ENCODE data around the gene DOC2A. TPM values are rescaled to one million over a fixed set of nuclear protein-coding genes. Genes with fewer than 3 reads are reported as not detected.
"Not testable (repeated sequence)": the region's sequence is repeated elsewhere in the genome, so short reads cannot be mapped to it uniquely, and the experiment has no call there.

DOC2A gene
- total RNA-seq, 2 donors from 2014 or later = 0.16 TPM; not detected in 1

DNA sequence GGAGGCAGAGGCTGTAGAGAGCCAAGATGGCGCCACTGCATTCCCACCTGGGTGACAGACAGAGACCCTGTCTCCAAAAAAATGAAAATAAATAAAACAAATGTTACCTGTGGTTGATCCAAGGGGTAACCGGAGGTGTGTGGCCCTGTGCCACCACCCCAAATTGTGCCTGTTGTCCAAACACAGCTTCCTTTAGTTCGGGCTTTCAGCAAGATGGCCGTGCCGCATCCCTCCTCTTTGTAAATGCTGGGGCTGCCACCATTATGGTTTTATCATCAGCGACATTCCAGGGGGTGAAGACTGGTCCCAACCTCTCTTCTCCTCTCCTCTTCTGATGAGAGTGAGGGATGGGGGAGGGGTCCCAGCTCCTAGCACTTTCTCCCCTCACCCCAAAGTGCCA is 12.1 kb upstream of the DOC2A start, which contains the start of gene C16orf92:
Gene C16orf92 (plus strand): TSS at position 312 of the 400 bp plus-strand sequence. CDS start 143 bp downstream, outside the sequence.
- peaks cover 27% of the 10 kb centered on the region for H3K27me3 Mint-ChIP-seq
- no peak for ATAC-seq
- DNase-seq = no peak
- no peak within 1 kb of the TSS for H3K27ac Mint-ChIP-seq
- H3K9me3 ChIP-seq (ENCODE audit: control insufficient read depth, low read length, poor library complexity, severe bottlenecking) = no peaks in the 10 kb centered on the region
- peaks cover 6% of the 10 kb centered on the region for H3K36me3 Mint-ChIP-seq (ENCODE audit: low read depth)
- no peak within 1 kb of the TSS for H3K4me3 Mint-ChIP-seq
- H3K4me1 Mint-ChIP-seq = peaks cover 15% of the 10 kb centered on the region

DNA sequence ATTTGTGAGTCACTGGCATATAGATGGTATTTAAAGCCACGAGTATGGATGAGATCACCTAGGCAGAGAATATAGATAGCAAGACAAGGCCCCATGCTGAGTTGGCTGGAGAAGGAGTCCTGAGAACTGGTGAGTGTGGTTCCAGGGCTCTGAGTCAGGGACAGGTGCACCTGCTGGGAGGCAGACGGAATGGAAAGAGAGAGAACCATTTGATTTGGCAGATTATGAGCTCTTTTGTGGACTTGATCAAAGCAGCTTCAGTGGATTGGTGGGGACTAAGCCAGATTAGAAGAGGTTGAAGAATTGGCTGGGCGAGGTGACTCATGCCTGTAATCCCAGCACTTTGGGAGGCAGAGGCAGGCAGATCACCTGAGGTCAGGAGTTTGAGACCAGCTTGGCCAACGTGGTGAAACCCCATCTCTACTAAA is 7.9 kb upstream of the DOC2A start:
- no peak for ATAC-seq
- Mint-ChIP-seq H3K27ac (no peak overlapping the region), H3K36me3 (ENCODE audit: low read depth) (no peaks in the 10 kb centered on the region), H3K4me3 (no peak overlapping the region), H3K27me3 (peaks cover under 1% of the 10 kb centered on the region), H3K4me1 (peaks cover 9% of the 10 kb centered on the region)
- H3K9me3 ChIP-seq (ENCODE audit: control insufficient read depth, low read length, poor library complexity, severe bottlenecking) = no peaks in the 10 kb centered on the region
- DNase-seq = no peak

DNA sequence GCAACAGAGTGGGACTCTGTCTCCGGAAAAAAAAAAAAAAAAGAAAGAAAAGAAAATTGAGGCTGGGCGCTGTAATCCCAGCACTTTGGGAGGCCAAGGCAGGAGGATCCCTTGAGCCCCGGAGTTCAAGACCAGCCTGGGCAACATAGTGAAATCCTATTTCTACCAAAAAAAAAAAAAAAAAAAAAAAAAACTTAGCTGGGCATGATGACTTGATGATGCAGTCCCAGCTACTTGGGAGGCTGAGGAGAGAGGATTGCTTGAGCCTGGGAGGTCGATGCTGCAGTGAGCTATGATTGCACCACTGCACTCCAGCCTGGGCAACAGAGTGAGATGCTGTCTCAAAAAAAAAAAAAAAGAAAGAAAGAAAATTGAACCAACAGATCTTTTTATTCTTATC is 7.1 kb upstream of the DOC2A start:
- not testable (repeated sequence) for H3K4me1 Mint-ChIP-seq; ATAC-seq; H3K9me3 ChIP-seq (ENCODE audit: control insufficient read depth, low read length, poor library complexity, severe bottlenecking); H3K27me3 Mint-ChIP-seq; DNase-seq; H3K27ac Mint-ChIP-seq; H3K36me3 Mint-ChIP-seq (ENCODE audit: low read depth); H3K4me3 Mint-ChIP-seq

DNA sequence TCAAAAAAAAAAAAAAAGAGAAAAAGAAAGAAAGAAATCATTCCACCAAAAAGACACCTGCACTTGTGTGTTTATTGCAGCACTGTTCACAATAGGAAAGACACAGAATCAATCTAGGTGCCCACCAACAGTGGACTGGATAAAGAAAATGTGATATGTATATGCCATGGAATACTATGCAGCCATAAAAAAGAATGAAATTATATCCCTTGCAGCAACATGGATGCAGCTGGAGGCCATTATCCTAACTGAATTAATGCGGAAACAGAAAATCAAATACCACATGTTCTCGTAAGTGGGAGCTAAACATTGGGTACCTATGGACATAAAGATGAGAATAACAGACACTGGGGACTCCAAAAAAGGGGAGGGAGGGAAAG is 6.4 kb upstream of the DOC2A start:
- Mint-ChIP-seq H3K27ac (no peak overlapping the region), H3K36me3 (ENCODE audit: low read depth) (no peaks in the 10 kb centered on the region), H3K4me1 (peaks cover 9% of the 10 kb centered on the region), H3K27me3 (peaks cover under 1% of the 10 kb centered on the region), H3K4me3 (no peak overlapping the region)
- no peak for ATAC-seq
- no peak for DNase-seq
- H3K9me3 ChIP-seq (ENCODE audit: control insufficient read depth, low read length, poor library complexity, severe bottlenecking) = no peaks in the 10 kb centered on the region

DNA sequence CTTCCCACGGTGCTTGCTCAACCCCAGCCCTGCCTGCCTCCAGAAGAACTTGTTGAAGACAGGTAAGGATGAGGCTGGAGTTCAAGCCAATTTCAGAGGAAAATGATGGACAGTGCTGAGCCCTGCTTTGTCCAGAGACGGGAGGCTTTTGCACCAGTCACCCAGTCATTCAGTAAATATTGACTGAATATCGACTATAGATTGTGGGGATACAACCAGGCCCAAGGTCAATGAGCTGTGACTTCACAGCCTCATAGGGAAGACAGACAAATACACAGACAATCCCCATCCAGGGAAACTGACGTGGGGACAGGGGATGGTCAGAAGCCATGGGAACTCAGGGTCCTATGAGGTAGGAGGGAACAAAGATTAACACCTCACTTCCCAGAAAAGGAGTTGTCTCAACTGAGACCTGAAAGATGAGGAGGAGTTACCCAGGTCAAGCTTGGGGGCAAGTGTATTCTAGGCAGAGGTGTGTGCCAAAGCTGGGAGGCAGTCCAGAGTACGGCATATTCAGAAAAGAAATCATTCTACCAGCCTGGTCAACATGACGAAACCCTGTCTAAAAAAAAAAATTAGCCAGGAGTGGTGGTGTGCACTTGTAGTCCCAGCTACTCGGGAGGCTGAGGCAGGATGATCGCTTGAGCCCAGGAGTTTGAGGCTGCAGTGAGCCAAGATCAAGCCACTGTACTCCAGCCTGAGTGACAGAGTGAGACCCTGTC is 5.9 kb upstream of the DOC2A start:
- Mint-ChIP-seq H3K27ac (no peak overlapping the region), H3K36me3 (ENCODE audit: low read depth) (peaks cover 2% of the 10 kb centered on the region), H3K4me3 (no peak overlapping the region), H3K4me1 (peaks cover 14% of the 10 kb centered on the region), H3K27me3 (peaks cover 6% of the 10 kb centered on the region)
- no peaks in the 10 kb centered on the region for H3K9me3 ChIP-seq (ENCODE audit: control insufficient read depth, low read length, poor library complexity, severe bottlenecking)
- DNase-seq (no peak), ATAC-seq (no peak)

DNA sequence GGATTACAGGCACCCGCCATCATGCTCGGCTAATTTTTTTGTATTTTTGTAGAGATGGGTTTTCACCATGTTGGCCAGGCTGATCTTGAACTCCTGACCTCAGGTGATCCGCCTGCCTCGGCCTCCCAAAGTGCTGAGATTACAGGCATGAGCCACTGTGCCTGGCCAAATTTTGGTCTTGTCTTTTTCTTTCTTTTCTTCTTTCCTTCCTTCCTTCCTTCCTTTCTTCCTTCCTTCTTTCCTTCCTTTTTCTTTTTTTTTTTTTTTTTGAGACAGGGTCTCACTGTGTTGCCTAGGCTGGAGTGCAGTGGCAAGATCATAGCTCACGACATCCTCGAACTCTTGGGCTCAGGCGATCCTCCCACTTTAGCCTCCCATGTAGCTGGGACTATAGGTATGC is 4.6 kb upstream of the DOC2A start:
- H3K27ac Mint-ChIP-seq; ATAC-seq; H3K27me3 Mint-ChIP-seq; H3K9me3 ChIP-seq (ENCODE audit: control insufficient read depth, low read length, poor library complexity, severe bottlenecking); H3K36me3 Mint-ChIP-seq (ENCODE audit: low read depth); H3K4me3 Mint-ChIP-seq; DNase-seq: not testable (repeated sequence)
- peaks cover 11% of the 10 kb centered on the region for H3K4me1 Mint-ChIP-seq

DNA sequence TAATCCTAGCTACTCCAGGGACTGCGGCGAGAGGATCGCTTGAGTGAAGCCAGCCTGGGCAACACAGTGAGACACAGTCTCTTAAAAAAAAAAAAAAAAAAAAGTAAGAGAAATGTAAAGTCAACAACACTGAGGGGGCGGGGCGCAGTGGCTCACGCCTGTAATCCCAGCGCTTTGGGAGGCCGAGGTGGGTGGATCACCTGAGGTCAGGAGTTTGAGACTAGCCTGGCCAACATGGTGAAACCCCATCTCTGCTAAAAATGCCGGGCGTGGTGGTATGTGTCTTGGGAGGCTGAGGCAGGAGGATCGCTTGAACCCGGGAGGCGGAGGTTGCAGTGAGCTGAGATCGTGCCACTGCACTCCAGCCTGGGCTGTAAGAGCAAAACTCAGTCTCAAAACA is 1.8 kb upstream of the DOC2A start:
- Mint-ChIP-seq H3K27me3 (peaks cover 21% of the 10 kb centered on the region), H3K4me1 (peaks cover 11% of the 10 kb centered on the region)
- not testable (repeated sequence) for H3K27ac Mint-ChIP-seq; DNase-seq; ATAC-seq; H3K36me3 Mint-ChIP-seq (ENCODE audit: low read depth); H3K4me3 Mint-ChIP-seq; H3K9me3 ChIP-seq (ENCODE audit: control insufficient read depth, low read length, poor library complexity, severe bottlenecking)

DNA sequence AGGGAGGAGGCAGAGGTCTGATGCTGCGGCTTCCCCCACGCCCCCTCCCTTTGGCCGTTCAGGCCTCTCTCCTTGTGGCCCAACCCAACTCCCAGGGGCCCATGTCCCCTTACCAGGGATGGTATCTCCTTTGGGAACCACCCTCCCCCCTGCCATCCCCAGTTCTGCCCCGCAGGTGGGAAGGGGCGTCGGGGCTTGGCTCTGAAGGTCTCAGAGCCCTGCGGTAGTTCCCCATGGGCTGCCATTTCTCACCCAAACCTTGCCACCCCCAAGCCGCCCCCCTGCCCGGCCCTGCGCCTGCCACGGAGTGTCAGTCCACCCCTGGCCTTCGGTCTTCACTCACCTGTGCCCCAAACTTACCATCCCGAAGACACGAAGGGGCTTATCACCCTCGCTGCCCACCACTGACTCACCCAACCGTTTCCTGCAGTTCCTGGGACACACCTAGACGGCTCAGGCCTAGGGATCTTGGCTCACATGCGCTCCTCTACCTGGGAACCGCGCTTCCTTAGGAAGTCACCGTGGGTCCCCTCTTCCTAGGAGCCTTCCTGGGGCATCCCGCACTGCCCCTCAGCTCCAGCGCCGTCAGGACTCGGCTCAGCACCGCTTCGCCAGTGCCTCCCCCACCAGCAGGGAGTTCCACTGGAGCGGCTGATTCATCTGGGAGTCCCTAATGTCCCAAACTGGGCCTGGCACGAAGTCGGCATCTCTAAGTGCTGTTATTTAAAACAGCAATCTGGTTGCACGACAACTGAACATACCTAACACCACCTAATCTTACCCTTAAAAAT is 1.1 kb upstream of the DOC2A start:
- Mint-ChIP-seq H3K27ac (no peak overlapping the region), H3K36me3 (ENCODE audit: low read depth) (peaks cover 4% of the 10 kb centered on the region), H3K27me3 (peaks cover 21% of the 10 kb centered on the region), H3K4me1 (peaks cover 11% of the 10 kb centered on the region), H3K4me3 (peak overlapping the region; percentile 92)
- DNase-seq (no peak), ATAC-seq (no peak)
- no peaks in the 10 kb centered on the region for H3K9me3 ChIP-seq (ENCODE audit: control insufficient read depth, low read length, poor library complexity, severe bottlenecking)

DNA sequence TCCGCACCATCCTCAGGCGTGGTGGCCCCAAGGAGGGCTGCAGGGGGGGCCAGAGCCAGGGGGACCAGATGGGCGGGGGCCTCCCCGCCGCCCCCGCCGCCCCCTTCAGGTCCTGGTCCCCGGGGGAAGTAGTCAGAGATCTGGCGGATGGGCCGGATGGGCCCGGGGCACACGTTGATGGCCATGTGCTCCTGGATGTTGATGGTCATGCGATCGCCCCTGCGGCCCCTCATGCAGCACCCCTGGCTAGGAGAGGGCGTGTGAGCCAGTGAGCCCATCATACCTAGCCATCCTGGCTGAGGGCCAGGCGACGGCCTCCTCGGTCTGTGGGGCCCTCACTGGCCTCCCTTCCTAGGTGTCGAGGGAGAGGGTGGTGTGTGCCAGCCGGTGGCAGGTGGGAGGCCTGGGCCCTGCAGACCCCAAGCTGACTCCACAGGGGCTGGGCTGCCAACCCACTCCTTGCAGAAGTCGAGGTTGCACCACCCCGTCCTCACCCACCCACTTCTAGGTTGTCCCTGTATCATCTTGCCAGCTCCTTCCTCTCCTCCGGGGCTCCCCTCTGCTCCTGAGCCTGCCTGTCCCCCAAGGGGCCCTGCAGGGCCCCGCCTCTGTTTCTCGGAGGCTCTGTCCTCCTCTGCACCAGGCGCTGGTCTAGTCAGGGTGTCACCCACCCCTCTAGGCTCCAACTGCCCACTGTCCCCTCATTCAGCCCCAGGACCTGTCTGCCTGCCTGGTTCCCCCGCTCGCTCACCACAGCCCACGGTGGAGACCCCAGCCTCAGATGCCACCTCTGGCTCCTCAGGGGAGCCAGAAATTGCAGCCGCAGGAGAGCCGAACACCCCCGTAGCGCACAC is 610 bp downstream of the DOC2A start:
- H3K36me3 Mint-ChIP-seq (ENCODE audit: low read depth) = peaks cover 4% of the 10 kb centered on the region
- no peak for DNase-seq

DNA sequence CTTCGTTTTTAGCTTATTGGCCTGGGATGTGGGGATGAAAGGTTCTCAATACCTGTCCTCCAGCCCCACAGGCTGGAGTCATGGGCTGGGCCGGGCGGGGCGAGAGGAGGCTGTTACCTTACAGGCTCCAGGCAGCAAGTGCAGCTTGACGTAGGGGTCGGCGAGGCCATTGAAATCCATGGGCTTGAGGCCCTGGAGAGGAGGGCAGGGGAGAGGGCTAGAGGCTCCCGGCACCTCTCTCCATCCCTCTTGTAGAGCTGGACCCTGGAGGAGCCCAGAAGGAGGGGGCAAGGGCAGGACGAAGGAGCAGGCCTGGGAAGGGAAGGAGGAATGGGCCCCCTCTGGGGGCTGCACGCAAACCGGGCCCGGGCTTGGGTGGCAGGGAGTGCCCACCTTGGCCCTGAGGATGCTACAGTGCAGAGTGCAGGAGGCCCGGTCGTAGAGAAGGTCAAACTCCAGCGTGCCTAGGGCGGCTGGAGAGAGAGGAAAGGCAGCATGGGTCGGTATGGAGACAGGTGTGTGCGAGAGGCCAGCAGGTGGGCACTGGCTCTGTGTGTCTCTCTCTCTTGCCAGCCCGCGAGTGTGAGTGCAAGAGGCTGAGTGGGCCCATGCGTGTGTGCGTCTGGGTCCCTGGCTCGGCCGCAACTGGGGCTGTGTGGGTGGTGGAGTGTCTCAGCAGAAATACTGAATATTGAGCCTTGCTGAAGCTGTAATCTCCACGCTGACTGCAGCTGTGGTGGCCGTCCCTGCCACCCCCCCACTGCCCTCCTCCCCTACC is 1.6 kb downstream of the DOC2A start:
- peaks cover 21% of the 10 kb centered on the region for H3K27me3 Mint-ChIP-seq
- peak overlapping the region; percentile 63 for H3K4me3 Mint-ChIP-seq
- H3K27ac Mint-ChIP-seq = no peak overlapping the region
- H3K4me1 Mint-ChIP-seq = peaks cover 11% of the 10 kb centered on the region
- ATAC-seq (no peak), DNase-seq (no peak)
- no peaks in the 10 kb centered on the region for H3K9me3 ChIP-seq (ENCODE audit: control insufficient read depth, low read length, poor library complexity, severe bottlenecking)
- peaks cover 4% of the 10 kb centered on the region for H3K36me3 Mint-ChIP-seq (ENCODE audit: low read depth)

More for the DNA sequence above, 610 bp downstream of the DOC2A start:
- peak overlapping the region; percentile 92 for H3K4me3 Mint-ChIP-seq
- peaks cover 21% of the 10 kb centered on the region for H3K27me3 Mint-ChIP-seq
- H3K27ac Mint-ChIP-seq = no peak overlapping the region
- H3K4me1 Mint-ChIP-seq = peaks cover 11% of the 10 kb centered on the region
- H3K9me3 ChIP-seq (ENCODE audit: control insufficient read depth, low read length, poor library complexity, severe bottlenecking) = no peaks in the 10 kb centered on the region
- ATAC-seq = peak; percentile 14

DNA sequence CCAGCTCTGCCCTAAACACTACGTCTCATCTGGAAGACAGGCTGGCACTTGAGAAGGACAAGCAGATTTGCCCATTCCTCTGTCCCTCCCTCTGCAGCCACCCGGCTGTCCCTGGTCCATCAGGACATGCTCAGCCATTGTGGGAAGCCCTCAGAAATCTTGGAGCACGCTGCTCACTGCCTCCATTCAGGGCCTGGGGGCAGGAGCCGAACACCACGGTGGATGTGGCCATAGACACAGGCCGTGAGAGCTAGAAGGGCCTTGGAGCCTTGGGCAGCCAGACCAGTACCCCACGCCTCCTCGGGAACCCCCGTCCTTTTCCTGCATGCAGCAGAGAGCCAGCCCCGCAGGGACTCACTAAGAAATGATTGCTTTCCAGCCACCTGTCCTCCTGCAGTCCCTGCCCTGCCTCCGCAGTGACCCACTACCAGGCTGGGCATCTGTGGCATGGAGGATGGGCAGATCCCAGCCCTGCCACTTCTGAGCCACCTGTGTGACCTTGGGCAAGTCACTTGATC is 3.4 kb downstream of the DOC2A start:
- H3K27ac Mint-ChIP-seq = no peak overlapping the region
- no peaks in the 10 kb centered on the region for H3K9me3 ChIP-seq (ENCODE audit: control insufficient read depth, low read length, poor library complexity, severe bottlenecking)
- H3K4me1 Mint-ChIP-seq = peaks cover 15% of the 10 kb centered on the region
- no peak for ATAC-seq
- peaks cover 4% of the 10 kb centered on the region for H3K36me3 Mint-ChIP-seq (ENCODE audit: low read depth)
- DNase-seq = no peak
- H3K4me3 Mint-ChIP-seq = no peak overlapping the region
- peaks cover 21% of the 10 kb centered on the region for H3K27me3 Mint-ChIP-seq

DNA sequence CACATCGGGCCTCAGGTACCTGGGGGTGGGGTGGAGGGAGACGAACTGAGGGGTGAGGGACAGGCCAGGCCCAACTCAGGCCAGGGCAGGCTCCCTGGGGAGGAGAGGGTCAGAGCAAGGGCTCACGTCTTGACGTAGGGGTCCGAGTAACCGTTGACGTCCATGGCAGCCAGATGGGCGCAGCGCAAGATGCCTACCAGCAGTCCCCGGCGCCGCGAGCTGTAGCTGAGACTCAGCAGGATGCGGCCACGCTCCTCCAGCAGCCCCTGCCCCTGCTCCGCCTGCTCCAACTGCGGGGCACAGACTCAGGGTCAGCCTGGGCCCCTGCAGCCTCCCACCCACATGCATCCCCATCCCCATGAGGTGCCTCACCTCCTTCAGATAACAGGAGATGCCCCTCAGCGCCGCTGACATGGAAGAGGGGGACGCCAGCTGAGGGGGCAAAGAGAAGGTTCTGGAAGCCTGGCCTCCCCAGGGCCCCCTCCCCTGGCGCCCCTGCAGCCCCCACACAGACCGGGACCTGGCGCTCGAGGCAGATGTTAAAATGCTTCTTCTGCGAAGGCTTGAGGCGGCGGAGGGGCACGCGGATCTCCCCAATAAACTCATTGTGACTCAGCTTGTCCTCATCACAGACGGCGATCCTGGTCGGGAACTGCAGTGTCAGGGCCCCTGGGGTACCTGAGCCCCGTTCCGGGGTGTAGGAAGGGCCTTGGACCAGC is 4.0 kb downstream of the DOC2A start:
- H3K4me3 Mint-ChIP-seq = no peak overlapping the region
- no peak for DNase-seq
- H3K27me3 Mint-ChIP-seq = peaks cover 16% of the 10 kb centered on the region
- H3K4me1 Mint-ChIP-seq = peaks cover 16% of the 10 kb centered on the region
- H3K9me3 ChIP-seq (ENCODE audit: control insufficient read depth, low read length, poor library complexity, severe bottlenecking) = no peaks in the 10 kb centered on the region
- no peak for ATAC-seq
- peaks cover 6% of the 10 kb centered on the region for H3K36me3 Mint-ChIP-seq (ENCODE audit: low read depth)
- H3K27ac Mint-ChIP-seq = no peak overlapping the region

Data from T-helper 17 cell (primary cell).